ENCODE data around the gene EEF1B2.
"Not testable (repeated sequence)": the region's sequence is repeated elsewhere in the genome, so short reads cannot be mapped to it uniquely, and the experiment has no call there.

The EEF1B2 gene

DNA sequence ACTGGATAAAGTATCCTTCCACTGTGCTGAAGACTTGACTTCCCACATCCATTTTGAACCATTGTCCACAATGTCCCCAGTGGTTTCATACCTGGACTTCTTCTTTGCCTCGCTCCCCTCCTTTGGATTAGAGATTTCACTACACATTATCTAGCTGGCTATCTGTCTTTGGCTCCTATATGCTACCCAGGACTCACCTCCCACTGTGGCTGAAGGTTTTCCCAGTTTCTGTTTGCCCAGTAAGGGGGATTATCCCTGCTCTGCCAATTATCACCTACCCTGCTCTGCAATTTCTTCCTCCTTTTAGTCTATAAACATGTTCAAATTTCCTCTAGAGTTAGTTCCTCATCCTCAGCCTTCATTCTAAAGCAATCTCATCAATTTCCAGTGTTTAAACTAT lies 9.5 kb upstream of the EEF1B2 start:
- no peak for DNase-seq
- H3K27me3 ChIP-seq = no peaks in the 10 kb centered on the region
- H3K27ac ChIP-seq = no peak overlapping the region
- H3K36me3 ChIP-seq = peaks cover 55 to 69% (median 62%) of the 10 kb centered on the region in 3 donors
- no peaks in the 10 kb centered on the region for H3K9me3 ChIP-seq
- intact Hi-C loops (cut with DNase I; ENCODE audit: low total_unique reads) = no loop called here
- peaks cover 0 to 8% (median 2%) of the 10 kb centered on the region in 4 donors for H3K4me1 ChIP-seq
- TF ChIP-seq, protein P1, sequence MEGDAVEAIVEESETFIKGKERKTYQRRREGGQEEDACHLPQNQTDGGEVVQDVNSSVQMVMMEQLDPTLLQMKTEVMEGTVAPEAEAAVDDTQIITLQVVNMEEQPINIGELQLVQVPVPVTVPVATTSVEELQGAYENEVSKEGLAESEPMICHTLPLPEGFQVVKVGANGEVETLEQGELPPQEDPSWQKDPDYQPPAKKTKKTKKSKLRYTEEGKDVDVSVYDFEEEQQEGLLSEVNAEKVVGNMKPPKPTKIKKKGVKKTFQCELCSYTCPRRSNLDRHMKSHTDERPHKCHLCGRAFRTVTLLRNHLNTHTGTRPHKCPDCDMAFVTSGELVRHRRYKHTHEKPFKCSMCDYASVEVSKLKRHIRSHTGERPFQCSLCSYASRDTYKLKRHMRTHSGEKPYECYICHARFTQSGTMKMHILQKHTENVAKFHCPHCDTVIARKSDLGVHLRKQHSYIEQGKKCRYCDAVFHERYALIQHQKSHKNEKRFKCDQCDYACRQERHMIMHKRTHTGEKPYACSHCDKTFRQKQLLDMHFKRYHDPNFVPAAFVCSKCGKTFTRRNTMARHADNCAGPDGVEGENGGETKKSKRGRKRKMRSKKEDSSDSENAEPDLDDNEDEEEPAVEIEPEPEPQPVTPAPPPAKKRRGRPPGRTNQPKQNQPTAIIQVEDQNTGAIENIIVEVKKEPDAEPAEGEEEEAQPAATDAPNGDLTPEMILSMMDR (IDR thresholded peaks at IDR 0.05) = no peak
- H3K4me3 ChIP-seq = no peak overlapping the region

- Histone ChIP-seq H3K27ac (no peak overlapping the region), H3K27me3 (no peaks in the 10 kb centered on the region), H3K4me1 (peaks cover 0 to 13% (median 3%) of the 10 kb centered on the region in 4 donors), H3K4me3 (no peak overlapping the region), H3K9me3 (no peaks in the 10 kb centered on the region), H3K36me3 (peaks cover 50 to 65% (median 57%) of the 10 kb centered on the region in 3 donors)
- DNase-seq = no peak
- TF ChIP-seq, protein P1 (IDR thresholded peaks at IDR 0.05) = no peak
- intact Hi-C loops (cut with DNase I; ENCODE audit: low total_unique reads) = no loop called here
Observed at GRCh38 chr2:206150631-206151030, 9.1 kb upstream of the EEF1B2 start.

DNA sequence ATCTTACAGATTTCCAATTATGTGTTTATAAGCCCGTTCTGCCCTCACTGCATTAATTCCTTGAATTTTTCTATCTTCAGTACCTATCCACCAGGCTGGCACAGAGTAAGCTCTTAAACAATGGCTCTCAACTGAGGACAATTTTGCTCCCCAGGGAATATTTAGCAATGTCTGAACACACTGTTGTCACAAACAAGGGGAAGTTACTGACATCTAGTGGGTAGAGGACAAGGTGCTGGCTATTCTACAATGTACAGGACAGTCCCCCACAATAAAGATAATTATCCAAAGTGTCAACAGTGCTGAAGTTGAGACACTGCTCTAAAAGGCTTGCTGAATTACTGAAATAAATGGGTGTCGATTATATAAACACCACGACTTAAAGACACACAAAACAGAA lies 5.5 kb upstream of the EEF1B2 start:
- Histone ChIP-seq H3K4me1 (peaks cover 0 to 40% (median 11%) of the 10 kb centered on the region in 4 donors), H3K36me3 (peaks cover 14 to 29% (median 24%) of the 10 kb centered on the region in 3 donors), H3K4me3 (no peak overlapping the region), H3K27me3 (no peaks in the 10 kb centered on the region), H3K27ac (no peak overlapping the region), H3K9me3 (no peaks in the 10 kb centered on the region)
- intact Hi-C loops (cut with DNase I; ENCODE audit: low total_unique reads) = no loop called here
- TF ChIP-seq, protein P1 (IDR thresholded peaks at IDR 0.05) = no peak
- no peak for DNase-seq

DNA sequence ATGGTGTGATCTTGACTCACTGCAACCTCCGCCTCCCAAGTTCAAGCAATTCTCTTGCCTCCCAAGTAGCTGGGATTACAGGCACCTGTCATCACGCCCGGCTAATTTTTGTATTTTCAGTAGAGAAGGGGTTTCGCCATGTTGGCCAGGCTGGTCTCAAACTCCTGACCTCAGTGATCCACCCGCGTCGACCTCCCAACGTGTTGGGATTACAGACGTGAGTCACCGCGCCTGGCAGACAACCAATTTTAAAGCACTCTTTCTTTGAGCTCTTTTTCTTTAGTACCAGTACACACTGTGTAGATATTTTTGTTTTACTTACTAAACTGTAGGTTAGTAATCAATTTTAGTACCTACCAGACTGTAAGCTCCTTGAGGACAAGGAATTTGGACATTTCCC lies 2.7 kb upstream of the EEF1B2 start:
- DNase-seq; intact Hi-C loops (cut with DNase I; ENCODE audit: low total_unique reads): not testable (repeated sequence)
- H3K4me1 ChIP-seq = peaks cover 0 to 52% (median 22%) of the 10 kb centered on the region in 4 donors

GRCh38 chr2:206158563-206159345 lies 941 bp upstream of the EEF1B2 start:
- peak overlapping the region; percentile 94 to 96 for H3K4me3 ChIP-seq
- peaks cover 17 to 30% (median 22%) of the 10 kb centered on the region in 3 donors for H3K36me3 ChIP-seq
- TF ChIP-seq, protein P1 (IDR thresholded peaks at IDR 0.05) = no peak
- H3K27me3 ChIP-seq = no peaks in the 10 kb centered on the region
- H3K4me1 ChIP-seq = peaks cover 0 to 52% (median 22%) of the 10 kb centered on the region in 4 donors
- H3K9me3 ChIP-seq = no peaks in the 10 kb centered on the region
- intact Hi-C loops (cut with DNase I; ENCODE audit: low total_unique reads) = no loop called here
- DNase-seq = no peak
- peak overlapping the region; percentile 92 to 96 for H3K27ac ChIP-seq

More for the DNA sequence above, 2.7 kb upstream of the EEF1B2 start:
- peaks cover 11 to 14% (median 13%) of the 10 kb centered on the region in 3 donors for H3K36me3 ChIP-seq
- not testable (repeated sequence) for H3K27me3 ChIP-seq, H3K4me3 ChIP-seq, H3K9me3 ChIP-seq, H3K27ac ChIP-seq

DNA sequence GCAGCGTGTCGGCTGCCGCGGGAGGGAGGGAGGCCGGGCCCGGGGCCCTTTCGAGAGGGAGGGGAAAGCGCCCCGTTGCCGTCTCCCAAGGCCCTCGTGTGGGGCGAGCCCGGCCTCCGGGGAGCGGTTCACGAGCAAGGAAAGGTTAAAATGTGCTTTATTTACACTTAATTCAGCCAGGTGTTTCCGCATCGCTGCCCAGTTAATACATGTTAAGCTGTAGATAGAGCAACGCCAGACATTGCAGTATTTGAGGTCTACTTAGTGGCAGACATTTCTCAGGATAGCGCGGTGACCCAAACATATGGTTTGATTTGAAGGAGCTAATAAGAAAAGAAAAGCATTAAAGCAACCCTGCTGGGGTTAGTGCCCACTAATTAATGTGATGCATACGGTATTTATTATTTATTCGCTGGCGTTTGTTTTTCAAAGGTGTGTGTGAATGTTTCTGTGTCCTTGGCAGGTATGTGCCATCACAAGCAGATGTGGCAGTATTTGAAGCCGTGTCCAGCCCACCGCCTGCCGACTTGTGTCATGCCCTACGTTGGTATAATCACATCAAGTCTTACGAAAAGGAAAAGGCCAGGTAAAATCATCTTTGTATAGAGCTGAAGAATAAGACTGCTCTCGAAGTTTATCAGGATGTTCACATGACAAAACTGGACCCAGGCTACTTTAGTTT lies 571 bp downstream of the EEF1B2 start:
- DNase-seq = no peak
- intact Hi-C loops (cut with DNase I; ENCODE audit: low total_unique reads) = loop anchor here (5.0 kb wide), 1 partner anchor 112 kb away; the partner anchor contains the start of gene ZDBF2
- Histone ChIP-seq H3K4me1 (peaks cover 0 to 43% (median 21%) of the 10 kb centered on the region in 4 donors), H3K27ac (peak overlapping the region; percentile 92 to 96), H3K27me3 (no peaks in the 10 kb centered on the region), H3K9me3 (no peaks in the 10 kb centered on the region), H3K36me3 (peaks cover 17 to 31% (median 25%) of the 10 kb centered on the region in 3 donors), H3K4me3 (peak overlapping the region; percentile 94 to 96)
- TF ChIP-seq, protein P1 (IDR thresholded peaks at IDR 0.05) = no peak
